ENCODE data around the gene FST. TPM values are rescaled to one million over a fixed set of nuclear protein-coding genes. Genes with fewer than 3 reads are reported as not detected.

The FST gene
- total and polyA plus RNA-seq, 2 of the 8 experiments (the other 6 are each of a cell fraction or from before 2014, with no cell fraction given): 16.6 to 17.5 TPM

DNA sequence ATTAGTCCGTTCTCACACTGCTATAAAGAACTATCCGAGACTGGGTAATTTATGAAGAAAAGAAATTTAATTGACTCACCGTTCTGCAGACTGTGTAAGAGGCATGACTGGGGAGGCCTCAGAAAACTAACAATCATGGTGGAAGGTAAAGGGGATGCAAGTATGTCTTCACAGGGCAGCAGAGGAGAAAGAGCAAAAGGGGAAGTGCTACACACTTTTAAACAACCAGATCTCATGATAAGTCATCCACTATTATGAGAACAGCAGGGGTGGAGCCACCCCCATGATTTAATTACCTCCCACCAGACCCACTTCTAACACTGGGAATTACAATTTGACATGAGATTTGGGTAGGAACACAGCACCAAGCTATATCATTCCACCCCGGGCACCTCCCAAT lies 26.6 kb downstream of the FST start:
- H3K4ac ChIP-seq (replicated peaks; ENCODE audit: insufficient read length, low read depth, low read length): no peak overlapping the region
- no peak overlapping the region for H2AFZ ChIP-seq (ENCODE audit: low read length)
- H3K9me3 ChIP-seq (ENCODE audit: insufficient read depth in 2 of 2, low read depth in 1 of 2, low read length in 1 of 2): peaks cover 9 to 22% of the 10 kb centered on the region in 2 experiments
- H3K9ac ChIP-seq (replicated peaks in 1 of 4; ENCODE audit: extremely low read depth in 1 of 4, low read depth in 3 of 4, low read length in 3 of 4): no peak overlapping the region
- H3K18ac ChIP-seq (ENCODE audit: extremely low read depth, low read length): no peak overlapping the region
- no peak for DNase-seq (ENCODE audit: low read depth in 1 of 2, low spot score in 2 of 2)
- FAIRE-seq: no peak
- H3K79me1 ChIP-seq (ENCODE audit: low read depth, low read length): no peaks in the 10 kb centered on the region
- CTCF ChIA-PET (ENCODE audit: partially characterized antibody): no interaction called here
- H3K4me2 ChIP-seq (ENCODE audit: insufficient read depth in 1 of 2, low read depth in 2 of 2, low read length in 2 of 2): no peak overlapping the region
- H4K20me1 ChIP-seq (replicated peaks in 1 of 2; ENCODE audit: control insufficient read depth in 1 of 2, insufficient read depth in 2 of 2, low read length in 2 of 2): no peaks in the 10 kb centered on the region
- whole genome bisulfite sequencing, 2 experiments (ENCODE audit: extremely low coverage in 1 of 2, insufficient coverage in 1 of 2, insufficient read length in 1 of 2, insufficient replicate concordance in 2 of 2, low coverage in 1 of 2, low lambda C conversion rate in 2 of 2, missing lambda C conversion rate in 1 of 2): 91% methylated on average over 4 of the region's 4 CpGs; no CpG with 5 or more reads in 1 of the 2 experiments
- no peaks in the 10 kb centered on the region for H3K36me3 ChIP-seq (ENCODE audit: control insufficient read depth in 2 of 4, insufficient read depth in 4 of 4, low read length in 3 of 4)
- H2BK20ac ChIP-seq (ENCODE audit: low read length): no peak overlapping the region
- H2BK120ac ChIP-seq (replicated peaks; ENCODE audit: low read depth, low read length): no peak overlapping the region
- H3K23me2 ChIP-seq (ENCODE audit: low read depth, low read length): no peaks in the 10 kb centered on the region
- TF ChIP-seq EGR1 (IDR thresholded peaks at IDR 0.05; ENCODE audit: borderline replicate concordance, low read depth, low read length) (no peak), TBP (IDR thresholded peaks at IDR 0.05; ENCODE audit: low read depth, low read length) (no peak), ZNF274 (IDR thresholded peaks at IDR 0.05; ENCODE audit: borderline replicate concordance, extremely low read depth, low read length) (no peak), RAD21 (IDR thresholded peaks at IDR 0.05 in 1 of 2, conservative IDR thresholded peaks at IDR 0.05 in 1 of 2; ENCODE audit: low read depth in 2 of 2, low read length in 2 of 2) (no peak), KDM5A (IDR thresholded peaks at IDR 0.05; ENCODE audit: low read length) (no peak), YY1 (IDR thresholded peaks at IDR 0.05; ENCODE audit: low read depth, low read length) (no peak), SIX5 (IDR thresholded peaks at IDR 0.05; ENCODE audit: low read depth, low read length) (no peak), RXRA (IDR thresholded peaks at IDR 0.05; ENCODE audit: insufficient read depth, low read depth, low read length) (no peak), MAFK (IDR thresholded peaks at IDR 0.05; ENCODE audit: low read depth, low read length) (no peak), TAF7 (optimal IDR thresholded peaks at IDR 0.05; ENCODE audit: borderline replicate concordance, low read depth, low read length) (no peak)
- TF ChIP-seq, protein P1, sequence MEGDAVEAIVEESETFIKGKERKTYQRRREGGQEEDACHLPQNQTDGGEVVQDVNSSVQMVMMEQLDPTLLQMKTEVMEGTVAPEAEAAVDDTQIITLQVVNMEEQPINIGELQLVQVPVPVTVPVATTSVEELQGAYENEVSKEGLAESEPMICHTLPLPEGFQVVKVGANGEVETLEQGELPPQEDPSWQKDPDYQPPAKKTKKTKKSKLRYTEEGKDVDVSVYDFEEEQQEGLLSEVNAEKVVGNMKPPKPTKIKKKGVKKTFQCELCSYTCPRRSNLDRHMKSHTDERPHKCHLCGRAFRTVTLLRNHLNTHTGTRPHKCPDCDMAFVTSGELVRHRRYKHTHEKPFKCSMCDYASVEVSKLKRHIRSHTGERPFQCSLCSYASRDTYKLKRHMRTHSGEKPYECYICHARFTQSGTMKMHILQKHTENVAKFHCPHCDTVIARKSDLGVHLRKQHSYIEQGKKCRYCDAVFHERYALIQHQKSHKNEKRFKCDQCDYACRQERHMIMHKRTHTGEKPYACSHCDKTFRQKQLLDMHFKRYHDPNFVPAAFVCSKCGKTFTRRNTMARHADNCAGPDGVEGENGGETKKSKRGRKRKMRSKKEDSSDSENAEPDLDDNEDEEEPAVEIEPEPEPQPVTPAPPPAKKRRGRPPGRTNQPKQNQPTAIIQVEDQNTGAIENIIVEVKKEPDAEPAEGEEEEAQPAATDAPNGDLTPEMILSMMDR (IDR thresholded peaks at IDR 0.05; ENCODE audit: control extremely low read depth in 1 of 3, insufficient read depth in 1 of 3, low read depth in 1 of 3, low read length in 3 of 3): no peak
- H2AK5ac ChIP-seq (ENCODE audit: low read depth, low read length): no peak overlapping the region
- H3K23ac ChIP-seq (ENCODE audit: insufficient read length): no peak overlapping the region
- no peak overlapping the region for H4K5ac ChIP-seq (ENCODE audit: insufficient read length, low read depth, low read length)
- no peak overlapping the region for H4K91ac ChIP-seq (replicated peaks; ENCODE audit: insufficient read length, low read length)
- no peaks in the 10 kb centered on the region for H3K27me3 ChIP-seq (replicated peaks in 1 of 4; ENCODE audit: control insufficient read depth in 3 of 4, extremely low read depth in 1 of 4, insufficient read depth in 3 of 4, low read length in 3 of 4)
- no peak overlapping the region for H2BK12ac ChIP-seq (ENCODE audit: low read depth, low read length)
- no peak overlapping the region for H2BK15ac ChIP-seq (ENCODE audit: low read length)
- H3K14ac ChIP-seq (ENCODE audit: insufficient read length): no peak overlapping the region
- no peaks in the 10 kb centered on the region for H3K79me2 ChIP-seq (ENCODE audit: control insufficient read depth in 1 of 2, insufficient read depth in 2 of 2, low read length in 2 of 2)
- H3K27ac ChIP-seq (ENCODE audit: low read depth, low read length): no peak overlapping the region
- no peak overlapping the region for H3K4me3 ChIP-seq (ENCODE audit: extremely low read depth in 1 of 4, insufficient read depth in 2 of 4, low read depth in 3 of 4, low read length in 4 of 4)
- POLR2A ChIA-PET (ENCODE audit: partially characterized antibody): no interaction called here
- no peak overlapping the region for H3K56ac ChIP-seq (replicated peaks; ENCODE audit: insufficient read length, low read depth, low read length)
- no peaks in the 10 kb centered on the region; a peak in 1 of 7 replicates for H3K4me1 ChIP-seq (replicated peaks in 1 of 4; ENCODE audit: control insufficient read depth in 3 of 4, insufficient read depth in 4 of 4, low read length in 3 of 4)
- H2BK5ac ChIP-seq (ENCODE audit: low read depth, low read length): no peak overlapping the region
- H4K8ac ChIP-seq (ENCODE audit: extremely low read depth, insufficient read depth, low read length): no peak overlapping the region
